Astrocyte of the spinal cord (primary cell): ENCODE measurements around the gene GDF2.

Experiments used
- DNase-seq: peaks from one replicate; pipeline ENCODE4 v3.0.0; 2011; ENCODE audit warnings: low read depth, low spot score
- H3K4me3 ChIP-seq: 2 replicates; pipeline ENCODE4 v1.5.1; 2011; ENCODE audit warnings: low read depth, mild to moderate bottlenecking, low read length, moderate library complexity
- CTCF ChIP-seq: IDR thresholded peaks from 2 replicates; pipeline ENCODE4 v1.5.1; 2012; ENCODE audit warnings: low read depth, mild to moderate bottlenecking, low read length, inconsistent platforms
- in situ Hi-C: cut with HindIII; loops from 2 replicates; pipeline ENCODE4 v1.10.0; 2017; ENCODE audit warnings: low sequenced_read_pairs

The GDF2 gene

GRCh38 chr10:47329855-47330254 lies 7.6 kb downstream of the GDF2 start:
- H3K4me3 ChIP-seq = no peak overlapping the region
- in situ Hi-C loops = no loop called here
- DNase-seq = no peak
- no peak for TF ChIP-seq CTCF

- no peak overlapping the region for H3K4me3 ChIP-seq
- no peak for TF ChIP-seq CTCF
- in situ Hi-C loops = no loop called here
- DNase-seq = no peak
Measured at GRCh38 chr10:47330366-47330765, 8.1 kb downstream of the GDF2 start.

GRCh38 chr10:47330804-47331203 lies 8.6 kb downstream of the GDF2 start:
- no peak overlapping the region for H3K4me3 ChIP-seq
- no peak for DNase-seq
- in situ Hi-C loops = no loop called here
- no peak for TF ChIP-seq CTCF

- no peak overlapping the region for H3K4me3 ChIP-seq
- in situ Hi-C loops = no loop called here
- no peak for DNase-seq
- TF ChIP-seq CTCF = no peak
Measured at GRCh38 chr10:47331491-47331890, 9.2 kb downstream of the GDF2 start.

- in situ Hi-C loops = no loop called here
- no peak overlapping the region for H3K4me3 ChIP-seq
- DNase-seq = no peak
- TF ChIP-seq CTCF = no peak
Measured at GRCh38 chr10:47331954-47332353, 9.7 kb downstream of the GDF2 start.

GRCh38 chr10:47332371-47332770 lies 10.1 kb downstream of the GDF2 start:
- no peak overlapping the region for H3K4me3 ChIP-seq
- in situ Hi-C loops = no loop called here
- DNase-seq = no peak
- no peak for TF ChIP-seq CTCF

- H3K4me3 ChIP-seq = no peak overlapping the region
- TF ChIP-seq CTCF = no peak
- DNase-seq = no peak
- in situ Hi-C loops = no loop called here
Measured at GRCh38 chr10:47332946-47333345, 10.7 kb downstream of the GDF2 start.
